Endothelial cell of umbilical vein (primary cell): ENCODE results near the gene FMN2. TPM values are rescaled to one million over a fixed set of nuclear protein-coding genes. Genes with fewer than 3 reads are reported as not detected.

Experiments used
- BruUV-seq: library from RNA; stranded (reverse); fragments of 400-500 nt; replicated peaks from 2 replicates; lab custom pipeline; 2021; lab: Mats Ljungman, UMichigan
- CTCF ChIA-PET: fragments of 300-600, 350-600 bp; sonication (Branson Sonifier 250); formaldehyde crosslinking; loops from one replicate; lab custom pipeline; 2021; ENCODE audit warnings: antibody characterized with exemption, inconsistent platforms; lab: Charles Lee
- POLR2A ChIA-PET: fragments of 300-600, 350-600 bp; sonication (Branson Sonifier 250); formaldehyde crosslinking; loops from one replicate; lab custom pipeline; 2021; ENCODE audit warnings: antibody characterized with exemption, inconsistent platforms; lab: Charles Lee
- DNase-seq: peaks from one replicate; pipeline ENCODE4 v3.0.0-alpha.2; 2011; ENCODE audit warnings: low read depth, low spot score
- FAIRE-seq: peaks from 2 replicates; lab custom pipeline; 2011; peaks lifted over from hg19 to GRCh38; lab: Jason Lieb, UNC
- H2AFZ ChIP-seq: 2 replicates; pipeline ENCODE4 v1.6.0; 2012; ENCODE audit warnings: low read depth, low read length, control low read depth, inconsistent platforms
- H3K27ac ChIP-seq: 2 replicates; pipeline ENCODE4 v1.5.1; 2011; ENCODE audit warnings: low read depth, mild to moderate bottlenecking, control low read depth, low read length, moderate library complexity; ENCODE audit not compliant: insufficient read depth
- H3K27me3 ChIP-seq, 2 experiments: 2 replicates each; pipeline versions ENCODE4 v1.6.0 to v1.6.1; 2011; ENCODE audit warnings: low read length in 2 of 2, mixed read lengths in 1 of 2; ENCODE audit not compliant: control insufficient read depth in 2 of 2, insufficient read depth in 2 of 2
- H3K36me3 ChIP-seq, 2 experiments: 2 replicates in 1 of 2; 3 replicates in 1 of 2; pipeline ENCODE4 v1.5.1; 2011; ENCODE audit warnings: low read length in 2 of 2, mild to moderate bottlenecking in 1 of 2, moderate library complexity in 1 of 2; ENCODE audit not compliant: control insufficient read depth in 2 of 2, insufficient read depth in 2 of 2; ENCODE audit errors: extremely low read depth in 1 of 2
- H3K4me1 ChIP-seq: 3 replicates; pipeline ENCODE4 v1.5.1; 2011; ENCODE audit warnings: mild to moderate bottlenecking, low read length; ENCODE audit not compliant: control insufficient read depth, insufficient read depth; ENCODE audit errors: extremely low read depth
- H3K4me2 ChIP-seq: 2 replicates; pipeline ENCODE4 v1.6.1; 2011; ENCODE audit warnings: low read length, control low read depth, mixed read lengths; ENCODE audit not compliant: insufficient read depth
- H3K4me3 ChIP-seq, 3 experiments: fragments of 200-600 bp in 1 of 3; sonication (generic), shearing (Covaris generic) in 1 of 3; replicated peaks in 1 of 3; 2 replicates each; pipeline ENCODE4 v1.5.1; 2011 to 2016; ENCODE audit warnings: control low read depth in 3 of 3, low read length in 3 of 3, mild to moderate bottlenecking in 2 of 3, inconsistent platforms in 1 of 3, low read depth in 1 of 3, moderate library complexity in 1 of 3; ENCODE audit not compliant: insufficient read depth in 1 of 3
- H3K79me2 ChIP-seq: 2 replicates; pipeline ENCODE4 v1.6.0; 2012; ENCODE audit warnings: low read length, inconsistent platforms; ENCODE audit not compliant: control insufficient read depth, insufficient read depth
- H3K9ac ChIP-seq: replicated peaks from 2 replicates; pipeline ENCODE3; 2011; ENCODE audit warnings: low read length, control low read depth; ENCODE audit not compliant: insufficient read depth; ENCODE audit errors: extremely low read depth
- H3K9me1 ChIP-seq: replicated peaks from 3 replicates; pipeline ENCODE4 v1.6.0; 2011; ENCODE audit warnings: mild to moderate bottlenecking, low read length; ENCODE audit not compliant: control insufficient read depth, insufficient read depth; ENCODE audit errors: extremely low read depth
- H3K9me3 ChIP-seq: replicated peaks from 2 replicates; pipeline ENCODE4 v1.5.1; 2012; ENCODE audit warnings: low read length, inconsistent platforms; ENCODE audit not compliant: control insufficient read depth, insufficient read depth
- H4K20me1 ChIP-seq: replicated peaks from 2 replicates; pipeline ENCODE3; 2011; ENCODE audit warnings: mild to moderate bottlenecking, low read length; ENCODE audit not compliant: control insufficient read depth, insufficient read depth; ENCODE audit errors: extremely low read depth
- CTCF ChIP-seq, 2 donors: IDR thresholded peaks; 1 replicate in 1 of 2; 2 replicates in 1 of 2; pipeline ENCODE4 v1.5.1; 2011; ENCODE audit warnings: low read length in 2 of 2, mild to moderate bottlenecking in 2 of 2, moderate library complexity in 2 of 2, control low read depth in 1 of 2, inconsistent platforms in 1 of 2, low read depth in 1 of 2; ENCODE audit not compliant: insufficient read depth in 1 of 2; ENCODE audit errors: extremely low read depth in 1 of 2
- EZH2 ChIP-seq: IDR thresholded peaks from 2 replicates; pipeline ENCODE4 v1.6.1; 2012; ENCODE audit warnings: borderline replicate concordance, low read depth, mild to moderate bottlenecking, moderate library complexity, low read length, inconsistent platforms; ENCODE audit not compliant: severe bottlenecking
- FOS ChIP-seq: IDR thresholded peaks from 2 replicates; pipeline ENCODE4 v1.6.1; 2011; ENCODE audit warnings: mild to moderate bottlenecking, low read length, moderate library complexity, borderline replicate concordance; ENCODE audit not compliant: insufficient read depth
- GATA2 ChIP-seq: IDR thresholded peaks from 2 replicates; pipeline ENCODE4 v1.7.0; 2011; ENCODE audit warnings: low read depth, mild to moderate bottlenecking, moderate library complexity, mixed read lengths, low read length; ENCODE audit not compliant: insufficient read length, insufficient read depth
- JUN ChIP-seq: IDR thresholded peaks from 2 replicates; pipeline ENCODE4 v1.6.1; 2011; ENCODE audit warnings: borderline replicate concordance, low read depth; ENCODE audit not compliant: insufficient read length, insufficient read depth
- MAX ChIP-seq: IDR thresholded peaks from 2 replicates; pipeline ENCODE4 v1.6.1; 2011; ENCODE audit not compliant: insufficient read depth, insufficient read length
- MYC ChIP-seq: IDR thresholded peaks from one replicate; pipeline ENCODE4 v1.6.1; 2011; ENCODE audit warnings: mild to moderate bottlenecking, low read depth, low read length
- POLR2A ChIP-seq: IDR thresholded peaks from 2 replicates; pipeline ENCODE4 v1.6.1; 2012; ENCODE audit warnings: low read depth, mild to moderate bottlenecking, control low read depth, low read length
- POLR2AphosphoS5 ChIP-seq: IDR thresholded peaks from 2 replicates; pipeline ENCODE4 v1.6.1; 2012; ENCODE audit warnings: low read depth, mild to moderate bottlenecking, control low read depth, low read length, moderate library complexity; ENCODE audit not compliant: insufficient read depth
- dilution Hi-C: fragments of 300-500 bp; cut with MboI; formaldehyde crosslinking; loops from one replicate; pipeline ENCODE4 v1.15.0; 2019; ENCODE audit warnings: low sequenced_read_pairs; ENCODE audit not compliant: extremely low pct_ligation_motif_present
- intact Hi-C: fragments of 100-400 bp; cut with micrococcal nuclease; formaldehyde crosslinking; loops from one replicate; pipeline ENCODE4 v1.10.0; 2022
- polyA plus RNA-seq, 4 experiments: library from polyadenylated mRNA; depleted of rRNA in 3 of 4; stranded (reverse) in 3 of 4; unstranded in 1 of 4; fragments of >200 nt; gene quantifications; 2 replicates each; pipeline versions ENCODE4 v1.2.1 to v1.2.3, GENCODE V29; 2011 to 2012; ENCODE audit warnings: missing spikeins in 1 of 4
- total RNA-seq: library from RNA; stranded (reverse); gene quantifications from 2 replicates; pipeline ENCODE4 v1.2.3, GENCODE V29; 2021

FMN2 gene
- total and polyA plus RNA-seq, 2 donors (not counting 3 experiments of a cell fraction or from before 2014, with no cell fraction given): not detected

GRCh38 chr1:240136402-240136801 is 44.7 kb downstream of the FMN2 start:
- Histone ChIP-seq H3K9ac (no peak overlapping the region), H3K4me1 (no peaks in the 10 kb centered on the region), H3K9me1 (no peaks in the 10 kb centered on the region), H3K9me3 (no peaks in the 10 kb centered on the region), H3K27me3 (no peaks in the 10 kb centered on the region), H3K27ac (no peak overlapping the region), H3K4me3 (no peak overlapping the region), H3K4me2 (no peak overlapping the region), H4K20me1 (no peaks in the 10 kb centered on the region), H3K79me2 (no peaks in the 10 kb centered on the region), H2AFZ (no peak overlapping the region), H3K36me3 (no peaks in the 10 kb centered on the region)
- ChIA-PET POLR2A (no interaction called here), CTCF (interaction anchor here (0.8 kb wide), 1 partner anchor 13 kb away, joined by 3 read pairs; no protein-coding TSS in a partner anchor)
- intact Hi-C loops: no loop called here
- no TSS peak for BruUV-seq
- dilution Hi-C loops: no loop called here
- TF ChIP-seq GATA2: no peak
- no peak for TF ChIP-seq POLR2A
- TF ChIP-seq JUN: no peak
- no peak for TF ChIP-seq FOS
- no peak for TF ChIP-seq CTCF (IDR thresholded peaks at IDR 0.05; ENCODE audit: extremely low read depth in 1 of 2, insufficient read depth in 1 of 2, low read depth in 1 of 2, low read length in 2 of 2)
- TF ChIP-seq EZH2: no peak
- no peak for TF ChIP-seq MYC
- TF ChIP-seq MAX: no peak
- no peak for TF ChIP-seq POLR2AphosphoS5
- FAIRE-seq: no peak
- no peak for DNase-seq
